Right cardiac atrium (tissue), 5 donors: ENCODE measurements around the gene CCDC195. TPM values are rescaled to one million over a fixed set of nuclear protein-coding genes. Genes with fewer than 3 reads are reported as not detected.
"Not testable (repeated sequence)": the region's sequence is repeated elsewhere in the genome, so short reads cannot be mapped to it uniquely, and the experiment has no call there.

Experiments
- ATAC-seq, 2 donors: fragments of 200-7000 bp; cut with Tn5 transposase; one replicate each; pipeline versions ENCODE4 v1.8.0 to v1.9.1; 2020; ENCODE audit warnings: moderate library complexity in 2 of 2, mild to moderate bottlenecking in 1 of 2
- DNase-seq, 3 donors: peaks; one replicate each; pipeline ENCODE4 v3.0.0-alpha.2; 2020
- H3K27ac ChIP-seq: one replicate; pipeline ENCODE4 v1.5.1; 2013; ENCODE audit warnings: mild to moderate bottlenecking, low read length, control low read depth, moderate library complexity
- H3K27me3 ChIP-seq: one replicate; pipeline ENCODE4 v1.6.1; 2013; ENCODE audit not compliant: control insufficient read depth, insufficient read depth
- H3K4me1 ChIP-seq: one replicate; pipeline ENCODE4 v1.6.1; 2013; ENCODE audit warnings: low read length; ENCODE audit not compliant: control insufficient read depth, insufficient read depth
- H3K4me3 ChIP-seq: one replicate; pipeline ENCODE4 v1.5.1; 2013; ENCODE audit warnings: low read length, control low read depth
- H3K9me3 ChIP-seq: one replicate; pipeline ENCODE4 v1.6.1; 2013; ENCODE audit warnings: low read length; ENCODE audit not compliant: control insufficient read depth
- WGBS: extraction: QIAGEN DNeasy Blood & Tissue Kit; methylation state at CpG from one replicate; pipeline ENCODE4 v1.1.7; 2013; 5-methylcytosine and 5-hydroxymethylcytosine counted together
- intact Hi-C, 4 donors: fragments of 100-400 bp; cut with DNase I; formaldehyde crosslinking; loops; one replicate each; pipeline versions ENCODE4 v1.11.0 to v1.14.0; 2022 to 2023
- polyA plus RNA-seq: library from polyadenylated mRNA; stranded (reverse); fragments of 200-250 nt; gene quantifications from one replicate; pipeline ENCODE4 v1.2.3, GENCODE V29; 2013
- total RNA-seq, 4 donors: library from RNA; stranded (reverse); fragmentation: NEBNext Ultra II Directional; extraction: Animal tissue kit (Norgen Biotek cat#: 25700); gene quantifications; one replicate each; pipeline ENCODE4 v1.2.1, GENCODE V29; 2021
- donor health status: healthy with polysubstance abuse.
- donor health status: DM: no; HTN: yes; CAD: no.
- donor health status: DM: no; HTN: no; CAD: no.
- donor health status: DM: no; HTN: yes; CAD: no; lungs with severe emphysema.
- donor health status: DM: yes; HTN: yes; CAD: no.

Gene CCDC195
- total and polyA plus RNA-seq, 5 donors = not detected

- intact Hi-C loops, H3K4me3 ChIP-seq, H3K27ac ChIP-seq, DNase-seq, H3K9me3 ChIP-seq, H3K27me3 ChIP-seq, ATAC-seq, H3K4me1 ChIP-seq: not testable (repeated sequence)
- 64% methylated on average over 2 of the region's 2 CpGs for whole genome bisulfite sequencing
Measured at GRCh38 chr2:224663322-224663721, 52.8 kb downstream of the CCDC195 start.

GRCh38 chr2:224661708-224662107 lies 54.5 kb downstream of the CCDC195 start:
- H3K27me3 ChIP-seq, intact Hi-C loops, H3K9me3 ChIP-seq, ATAC-seq, H3K4me3 ChIP-seq, DNase-seq, H3K27ac ChIP-seq, H3K4me1 ChIP-seq: not testable (repeated sequence)
- 77% methylated on average over 5 of the region's 5 CpGs for whole genome bisulfite sequencing

GRCh38 chr2:224659714-224660113 lies 56.5 kb downstream of the CCDC195 start:
- H3K4me3 ChIP-seq = no peak overlapping the region
- ATAC-seq (no peak), DNase-seq (no peak)
- intact Hi-C loops = loop anchor here in 1 of 4 donors (10.0 kb wide), 1 partner anchor 115 kb away; no protein-coding TSS in a partner anchor
- WGBS = 86% methylated on average over 6 of the region's 6 CpGs
- H3K4me1 ChIP-seq = no peaks in the 10 kb centered on the region
- no peak overlapping the region for H3K27ac ChIP-seq
- no peaks in the 10 kb centered on the region for H3K9me3 ChIP-seq
- no peaks in the 10 kb centered on the region for H3K27me3 ChIP-seq

GRCh38 chr2:224658780-224659405 lies 57.3 kb downstream of the CCDC195 start:
- DNase-seq (no peak), ATAC-seq (no peak)
- Histone ChIP-seq H3K4me1 (no peaks in the 10 kb centered on the region), H3K27me3 (no peaks in the 10 kb centered on the region), H3K9me3 (no peaks in the 10 kb centered on the region), H3K4me3 (no peak overlapping the region), H3K27ac (no peak overlapping the region)
- intact Hi-C loops = loop anchor here in 1 of 4 donors (10.0 kb wide), 1 partner anchor 116 kb away; no protein-coding TSS in a partner anchor

GRCh38 chr2:224657349-224657748 lies 58.8 kb downstream of the CCDC195 start:
- DNase-seq = no peak
- no peak for ATAC-seq
- no peaks in the 10 kb centered on the region for H3K4me1 ChIP-seq
- H3K27ac ChIP-seq = no peak overlapping the region
- WGBS = 80% methylated on average over 5 of the region's 5 CpGs
- intact Hi-C loops = loop anchor here in 1 of 4 donors (10.0 kb wide), 1 partner anchor 117 kb away; no protein-coding TSS in a partner anchor
- no peak overlapping the region for H3K4me3 ChIP-seq
- H3K9me3 ChIP-seq = no peaks in the 10 kb centered on the region
- no peaks in the 10 kb centered on the region for H3K27me3 ChIP-seq

- H3K4me1 ChIP-seq = no peaks in the 10 kb centered on the region
- no peak overlapping the region for H3K27ac ChIP-seq
- ATAC-seq (no peak), DNase-seq (no peak)
- intact Hi-C loops = loop anchor here in 1 of 4 donors (10.0 kb wide), 1 partner anchor 120 kb away; no protein-coding TSS in a partner anchor
- WGBS = 92% methylated on average over 26 of the region's 26 CpGs
- no peaks in the 10 kb centered on the region for H3K27me3 ChIP-seq
- no peak overlapping the region for H3K4me3 ChIP-seq
- no peaks in the 10 kb centered on the region for H3K9me3 ChIP-seq
Measured at GRCh38 chr2:224655006-224655537, 61.1 kb downstream of the CCDC195 start.

Other genes starting within 250 kb of the CCDC195 start
- gene CUL3, start 131.0 kb downstream of the CCDC195 start, total RNA-seq = 10 to 100 TPM; 61.2 to 72.4 (median 65.2) TPM
- gene CUL3, start 131.0 kb downstream of the CCDC195 start, polyA plus RNA-seq = 71.6 TPM